Fibroblast of lung (primary cell): Measurements from ENCODE around the gene NHERF1. TPM values are rescaled to one million over a fixed set of nuclear protein-coding genes. Genes with fewer than 3 reads are reported as not detected.

Source experiments
- DNase-seq, 2 donors: peaks; one replicate each; pipeline versions ENCODE4 v3.0.0 to v3.0.0-alpha.2; 2010; ENCODE audit warnings: low read depth in 2 of 2
- H2AFZ ChIP-seq: 2 replicates; pipeline ENCODE4 v1.5.1; 2012; ENCODE audit warnings: low read length, control low read depth, inconsistent platforms
- H3K27ac ChIP-seq: 2 replicates; pipeline ENCODE4 v1.5.1; 2011; ENCODE audit warnings: low read length, control low read depth; ENCODE audit not compliant: insufficient read depth
- H3K27me3 ChIP-seq: 2 replicates; pipeline ENCODE4 v1.5.1; 2011; ENCODE audit warnings: mild to moderate bottlenecking, low read length; ENCODE audit not compliant: control insufficient read depth, insufficient read depth
- H3K36me3 ChIP-seq: 2 replicates; pipeline ENCODE4 v1.5.1; 2011; ENCODE audit warnings: low read length; ENCODE audit not compliant: control insufficient read depth, insufficient read depth
- H3K4me1 ChIP-seq: 2 replicates; pipeline ENCODE4 v1.5.1; 2011; ENCODE audit warnings: low read length; ENCODE audit not compliant: control insufficient read depth, insufficient read depth; ENCODE audit errors: extremely low read depth
- H3K4me2 ChIP-seq: 2 replicates; pipeline ENCODE4 v1.5.1; 2011; ENCODE audit warnings: low read length, control low read depth; ENCODE audit not compliant: insufficient read depth; ENCODE audit errors: extremely low read depth
- H3K4me3 ChIP-seq, 4 experiments: fragments of 200-600 bp in 1 of 4; sonication (generic) in 1 of 4; replicated peaks in 1 of 4; 2 replicates each; pipeline ENCODE4 v1.5.1; 2011 to 2016; ENCODE audit warnings: low read length in 4 of 4, low read depth in 3 of 4, mild to moderate bottlenecking in 3 of 4, control low read depth in 2 of 4, inconsistent platforms in 1 of 4, mixed read lengths in 1 of 4; ENCODE audit not compliant: insufficient read depth in 1 of 4; ENCODE audit errors: control extremely low read depth in 1 of 4
- H3K79me2 ChIP-seq: 2 replicates; pipeline ENCODE4 v1.5.1; 2012; ENCODE audit warnings: mild to moderate bottlenecking, low read length, inconsistent platforms; ENCODE audit not compliant: control insufficient read depth, insufficient read depth
- H3K9ac ChIP-seq: 2 replicates; pipeline ENCODE4 v1.5.1; 2011; ENCODE audit warnings: mild to moderate bottlenecking, low read length, control low read depth; ENCODE audit not compliant: insufficient read depth
- H3K9me3 ChIP-seq: 2 replicates; pipeline ENCODE4 v1.5.1; 2012; ENCODE audit warnings: low read depth, low read length; ENCODE audit not compliant: control insufficient read depth, insufficient read depth
- H4K20me1 ChIP-seq: 2 replicates; pipeline ENCODE4 v1.5.1; 2011; ENCODE audit warnings: low read length; ENCODE audit not compliant: control insufficient read depth, insufficient read depth; ENCODE audit errors: extremely low read depth
- CTCF ChIP-seq, 2 donors: IDR thresholded peaks in 1 of 2; conservative IDR thresholded peaks in 1 of 2; 1 replicate in 1 of 2; 2 replicates in 1 of 2; pipeline ENCODE4 v1.5.1; 2011 to 2012; ENCODE audit warnings: low read length in 2 of 2, control low read depth in 1 of 2, inconsistent platforms in 1 of 2, low read depth in 1 of 2, mild to moderate bottlenecking in 1 of 2
- EZH2 ChIP-seq: IDR thresholded peaks from 2 replicates; pipeline ENCODE4 v1.5.1; 2012; ENCODE audit warnings: low read length, control low read depth, mild to moderate bottlenecking; ENCODE audit errors: missing control alignments
- polyA plus RNA-seq, 2 donors: library from polyadenylated mRNA; depleted of rRNA in 1 of 2; stranded (reverse) in 1 of 2; unstranded in 1 of 2; fragments of >200 nt; gene quantifications; 2 replicates each; pipeline ENCODE4 v1.2.1, GENCODE V29; 2011 to 2012; ENCODE audit warnings: missing spikeins in 1 of 2
- total RNA-seq: library from RNA; depleted of rRNA; stranded (reverse); fragments of >200 nt; gene quantifications from 2 replicates; pipeline ENCODE4 v1.2.1, GENCODE V29; 2014

NHERF1 gene
- total and polyA plus RNA-seq, 2 donors (not counting 1 experiment from before 2014, with no cell fraction given) = 10.2 to 13.9 TPM

- TF ChIP-seq CTCF (conservative IDR thresholded peaks at IDR 0.05 in 1 of 2, IDR thresholded peaks at IDR 0.05 in 1 of 2; ENCODE audit: low read depth in 1 of 2, low read length in 2 of 2) = peak; percentile 99 to 100
- TF ChIP-seq EZH2 = no peak
- Histone ChIP-seq H2AFZ (peak overlapping the region; percentile 52), H3K9me3 (no peaks in the 10 kb centered on the region), H3K27ac (no peak overlapping the region), H3K4me1 (peaks cover 8% of the 10 kb centered on the region), H3K4me2 (peak overlapping the region; percentile 18), H4K20me1 (no peaks in the 10 kb centered on the region), H3K79me2 (no peaks in the 10 kb centered on the region), H3K27me3 (no peaks in the 10 kb centered on the region), H3K9ac (no peak overlapping the region), H3K36me3 (no peaks in the 10 kb centered on the region), H3K4me3 (peak overlapping the region in 1 of 4 experiments; percentile 29)
- peak; percentile 21 to 65 for DNase-seq
Observed at GRCh38 chr17:74744714-74745547, 3.5 kb upstream of the NHERF1 start.

- H3K4me3 ChIP-seq = no peak overlapping the region
- no peaks in the 10 kb centered on the region for H3K36me3 ChIP-seq
- no peaks in the 10 kb centered on the region for H3K27me3 ChIP-seq
- H3K4me2 ChIP-seq = no peak overlapping the region
- H3K9ac ChIP-seq = no peak overlapping the region
- no peak for DNase-seq
- peaks cover 9% of the 10 kb centered on the region for H3K4me1 ChIP-seq
- H2AFZ ChIP-seq = no peak overlapping the region
- TF ChIP-seq CTCF (conservative IDR thresholded peaks at IDR 0.05 in 1 of 2, IDR thresholded peaks at IDR 0.05 in 1 of 2; ENCODE audit: low read depth in 1 of 2, low read length in 2 of 2) (no peak), EZH2 (no peak)
- H4K20me1 ChIP-seq = no peaks in the 10 kb centered on the region
- no peaks in the 10 kb centered on the region for H3K79me2 ChIP-seq
- no peaks in the 10 kb centered on the region for H3K9me3 ChIP-seq
- no peak overlapping the region for H3K27ac ChIP-seq
Observed at GRCh38 chr17:74745548-74746177, 2.8 kb upstream of the NHERF1 start.

- no peak for DNase-seq
- peaks cover 9% of the 10 kb centered on the region for H3K4me1 ChIP-seq
Observed at GRCh38 chr17:74746376-74746775, 2.1 kb upstream of the NHERF1 start.

More at GRCh38 chr17:74746376-74746775, 2.1 kb upstream of the NHERF1 start:
- Histone ChIP-seq H2AFZ (no peak overlapping the region), H3K27me3 (no peaks in the 10 kb centered on the region), H3K79me2 (no peaks in the 10 kb centered on the region), H3K9me3 (no peaks in the 10 kb centered on the region), H3K9ac (no peak overlapping the region), H3K27ac (no peak overlapping the region), H3K36me3 (no peaks in the 10 kb centered on the region), H3K4me3 (no peak overlapping the region), H4K20me1 (no peaks in the 10 kb centered on the region), H3K4me2 (no peak overlapping the region)
- TF ChIP-seq CTCF (conservative IDR thresholded peaks at IDR 0.05 in 1 of 2, IDR thresholded peaks at IDR 0.05 in 1 of 2; ENCODE audit: low read depth in 1 of 2, low read length in 2 of 2) = no peak
- TF ChIP-seq EZH2 = no peak
